Heart left ventricle (tissue), 16 donors: Measurements from ENCODE around the gene SERPINB6. TPM values are rescaled to one million over a fixed set of nuclear protein-coding genes. Genes with fewer than 3 reads are reported as not detected.
"Not testable (repeated sequence)": the region's sequence is repeated elsewhere in the genome, so short reads cannot be mapped to it uniquely, and the experiment has no call there.

Experiments
- ATAC-seq, 4 donors: fragments of 200-7000 bp; cut with Tn5 transposase; one replicate each; pipeline ENCODE4 v1.9.1; 2020 to 2022; ENCODE audit warnings: moderate library complexity in 4 of 4, mild to moderate bottlenecking in 3 of 4, moderate number of reproducible peaks in 1 of 4
- DNase-seq, 5 donors: peaks; one replicate each; pipeline ENCODE4 v3.0.0-alpha.2; 2020
- H3K27ac ChIP-seq, 12 donors: fragments of 200-600 bp; sonication (generic) in 4 of 12; one replicate each; pipeline versions ENCODE4 v1.5.0 to v1.8.0; 2016 to 2022; ENCODE audit warnings: mild to moderate bottlenecking in 2 of 12
- H3K27me3 ChIP-seq, 9 donors: fragments of 200-600 bp; sonication (generic) in 2 of 9; one replicate each; pipeline versions ENCODE4 v1.5.1 to v1.8.0; 2016 to 2022; ENCODE audit warnings: mild to moderate bottlenecking in 3 of 9
- H3K36me3 ChIP-seq, 9 donors: fragments of 200-600 bp; sonication (generic) in 2 of 9; one replicate each; pipeline versions ENCODE4 v1.5.0 to v1.8.0; 2018 to 2022; ENCODE audit warnings: mild to moderate bottlenecking in 2 of 9
- H3K4me1 ChIP-seq, 12 donors: fragments of 200-600 bp; sonication (generic) in 4 of 12; one replicate each; pipeline versions ENCODE4 v1.5.0 to v1.8.0; 2016 to 2022; ENCODE audit warnings: mild to moderate bottlenecking in 3 of 12
- H3K4me3 ChIP-seq, 12 donors: fragments of 200-600 bp; sonication (generic) in 4 of 12; one replicate each; pipeline versions ENCODE4 v1.5.0 to v1.8.0; 2017 to 2022; ENCODE audit warnings: mild to moderate bottlenecking in 9 of 12, moderate library complexity in 4 of 12
- H3K9me3 ChIP-seq, 12 donors: fragments of 200-600 bp; sonication (generic) in 4 of 12; one replicate each; pipeline versions ENCODE4 v1.5.0 to v1.8.0; 2016 to 2022; ENCODE audit warnings: mild to moderate bottlenecking in 1 of 12
- CTCF ChIP-seq, 12 donors: fragments of 200-600 bp; sonication (generic) in 4 of 12; IDR thresholded peaks; one replicate each; pipeline versions ENCODE4 v1.5.0 to v1.8.0; 2018 to 2022; ENCODE audit warnings: antibody characterized with exemption in 12 of 12, mild to moderate bottlenecking in 5 of 12
- POLR2A ChIP-seq, 2 donors: fragments of 450-650 bp; IDR thresholded peaks; one replicate each; pipeline ENCODE4 v1.6.1; 2017; ENCODE audit warnings: antibody characterized with exemption in 2 of 2, mild to moderate bottlenecking in 2 of 2, moderate library complexity in 2 of 2
- WGBS, 4 donors: extraction: QIAGEN DNeasy Blood & Tissue Kit in 2 of 4; methylation state at CpG; one replicate each; pipeline versions ENCODE4 v1.1.5 to v1.1.7; 2013 to 2018; 5-methylcytosine and 5-hydroxymethylcytosine counted together
- intact Hi-C, 10 donors: fragments of 100-400 bp; cut with DNase I; formaldehyde crosslinking; loops; one replicate each; pipeline versions ENCODE4 v1.11.1 to v1.14.2; 2022
- polyA plus RNA-seq, 2 donors: library from polyadenylated mRNA; stranded (reverse); fragments of 200-250 nt; gene quantifications; one replicate each; pipeline ENCODE4 v1.2.3, GENCODE V29; 2013
- total RNA-seq, 9 donors: library from RNA; depleted of rRNA in 2 of 9; stranded (reverse); fragments of >200 nt in 2 of 9; fragmentation: NEBNext Ultra II Directional in 3 of 9; extraction: Animal tissue kit (Norgen Biotek cat#: 25700) in 3 of 9; gene quantifications; one replicate each; pipeline versions ENCODE4 v1.1.0 to v1.2.4, GENCODE V29; 2016 to 2023
- donor health status: ischemic (EF 13 %, LVEDD 7.1; RV severe dilation, severe dysfunction).
- donor health status: healthy with polysubstance abuse.
- donor health status: DM: no; HTN: yes; CAD: no.
- donor health status: DM: no; HTN: no; CAD: no.
- donor health status: ischemic (EF 25% LVEDD 6.9; RV normal size, moderate dysfunction).
- donor health status: ischemic (EF 25% LVEDD 5.7; RV mildly dilated, moderate dysfunction).
- donor health status: healthy.
- donor health status: DM: yes; HTN: yes; CAD: no.
- donor health status: ischemic (EF 35%, LVEDD 5.7; RV mildly dilated, moderate dysfunction).
- donor health status: nonischemic (EF 11% LVEDD 7.7; RV severe dilation, severe dysfunction).
- donor health status: DM: yes; HTN: yes; CAD: no.
- donor health status: PGD.
- donor health status: ischemic (EF 29% LVEDD 5.4; RV normal size, mild dysfunction).
- donor health status: nonischemic (EF 23%, LVEDD 6.1; RV moderate dilation, normal function).

Gene SERPINB6
- total and polyA plus RNA-seq, 11 donors: 146 to 246 (median 186) TPM

DNA sequence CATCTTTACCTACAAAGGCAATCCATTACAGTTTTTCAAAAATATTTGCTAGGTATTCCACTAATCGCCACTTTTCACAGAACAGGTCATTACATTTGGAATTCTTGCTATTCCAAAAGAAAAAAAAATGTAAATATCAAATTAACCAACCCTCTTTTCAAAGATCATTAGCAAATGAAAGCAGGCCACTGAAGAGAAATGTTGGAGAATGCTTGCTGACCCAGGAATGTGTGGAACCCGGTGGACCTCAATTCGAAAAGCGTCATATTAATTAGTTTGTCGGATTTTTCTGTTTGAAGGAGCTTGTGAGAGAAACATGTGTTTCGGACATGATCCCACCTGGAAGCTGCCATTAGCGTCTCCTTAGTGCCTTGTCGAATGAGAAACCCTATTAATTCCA, 40.3 kb downstream of the SERPINB6 start:
- no peak for DNase-seq
- TF ChIP-seq CTCF (IDR thresholded peaks at IDR 0.05) (no peak), POLR2A (IDR thresholded peaks at IDR 0.05) (no peak)
- no peak overlapping the region for H3K4me3 ChIP-seq
- H3K9me3 ChIP-seq: no peaks in the 10 kb centered on the region
- H3K36me3 ChIP-seq: no peaks in the 10 kb centered on the region
- no peak overlapping the region for H3K27ac ChIP-seq
- no peak for ATAC-seq
- peaks cover 0 to 10% (median 5%) of the 10 kb centered on the region in 12 donors for H3K4me1 ChIP-seq
- 83 to 95% (median 89%) methylated on average over 8 of the region's 8 CpGs for WGBS, 4 donors
- H3K27me3 ChIP-seq: no peaks in the 10 kb centered on the region
- intact Hi-C loops: loop anchor here in 9 of 10 donors (2.0 to 10.0 kb wide), 5 partner anchors 54 to 139 kb away; no protein-coding TSS in a partner anchor

GRCh38 chr6:2927931-2928330, 43.4 kb downstream of the SERPINB6 start:
- H3K4me1 ChIP-seq: peaks cover 0 to 15% (median 5%) of the 10 kb centered on the region in 12 donors
- H3K27me3 ChIP-seq, H3K36me3 ChIP-seq, H3K27ac ChIP-seq, H3K9me3 ChIP-seq, ATAC-seq, H3K4me3 ChIP-seq, DNase-seq, intact Hi-C loops: not testable (repeated sequence)
- 76 to 83% (median 81%) methylated on average over 13 of the region's 13 CpGs for WGBS, 4 donors

DNA sequence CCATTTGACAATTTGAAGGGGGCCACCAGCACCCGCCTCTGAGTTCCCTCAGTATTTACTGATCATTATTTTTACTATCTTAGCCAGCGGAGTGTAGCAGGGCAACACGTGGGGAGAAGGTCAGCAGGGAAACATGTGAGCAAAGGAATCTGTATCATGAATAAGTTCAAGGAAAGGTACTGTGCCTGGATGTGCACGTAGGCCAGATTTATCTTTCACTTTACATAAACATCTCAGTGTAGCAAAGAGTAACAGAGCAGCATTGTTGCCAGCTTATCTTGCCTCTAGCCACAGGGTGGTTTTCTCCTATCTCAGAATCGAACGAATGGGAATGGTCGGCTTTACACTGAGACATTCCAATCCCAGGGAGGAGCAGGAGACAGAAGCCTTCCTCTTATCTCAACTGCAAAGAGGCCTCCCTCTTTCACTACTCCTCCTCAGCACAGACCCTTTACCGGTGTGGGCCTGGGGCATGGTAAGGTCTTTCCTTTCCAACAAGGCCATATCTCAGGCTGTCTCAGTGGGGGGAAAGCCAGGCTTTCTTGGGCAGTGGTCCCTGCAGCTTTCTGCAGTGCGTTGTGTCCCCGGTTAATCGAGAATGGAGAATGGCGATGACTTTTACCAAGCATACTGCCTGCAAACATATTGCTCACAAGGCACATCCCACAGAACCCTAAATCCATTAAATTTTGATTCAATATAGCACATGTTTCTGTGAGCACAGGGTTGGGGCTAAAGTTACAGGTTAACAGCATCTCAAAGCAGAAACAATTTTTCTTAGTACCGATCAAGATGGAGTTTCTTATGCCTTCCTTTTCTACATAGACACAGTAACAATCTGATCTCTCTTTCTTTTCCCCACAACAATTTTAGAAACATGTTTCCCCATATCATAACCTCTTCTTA, 45.3 kb downstream of the SERPINB6 start:
- DNase-seq, H3K27me3 ChIP-seq, H3K9me3 ChIP-seq, H3K4me3 ChIP-seq, intact Hi-C loops, ATAC-seq, H3K36me3 ChIP-seq, H3K27ac ChIP-seq: not testable (repeated sequence)
- peaks cover 0 to 11% (median 0%) of the 10 kb centered on the region in 12 donors for H3K4me1 ChIP-seq
- 59 to 63% (median 60%) methylated on average over 13 of the region's 13 CpGs for WGBS, 4 donors

GRCh38 chr6:2921520-2922115, 49.7 kb downstream of the SERPINB6 start:
- no peak for TF ChIP-seq POLR2A (IDR thresholded peaks at IDR 0.05)
- H3K36me3 ChIP-seq: no peaks in the 10 kb centered on the region
- H3K27me3 ChIP-seq: no peaks in the 10 kb centered on the region
- 79 to 87% (median 83%) methylated on average over 4 of the region's 4 CpGs for WGBS, 4 donors
- no peak overlapping the region for H3K4me3 ChIP-seq
- no peaks in the 10 kb centered on the region for H3K9me3 ChIP-seq
- ATAC-seq: peak in 3 of 4 donors; percentile 61 to 83 (median 73)
- no peak for DNase-seq
- no peak overlapping the region for H3K27ac ChIP-seq
- intact Hi-C loops: no loop called here
- H3K4me1 ChIP-seq: peaks cover 0 to 11% (median 3%) of the 10 kb centered on the region in 12 donors

- Histone ChIP-seq H3K27ac (no peak overlapping the region), H3K4me3 (no peak overlapping the region), H3K27me3 (no peaks in the 10 kb centered on the region), H3K4me1 (peaks cover 0 to 12% (median 3%) of the 10 kb centered on the region in 12 donors), H3K9me3 (no peaks in the 10 kb centered on the region), H3K36me3 (no peaks in the 10 kb centered on the region)
- DNase-seq (no peak), ATAC-seq (no peak)
- 95 to 97% (median 97%) methylated on average over 14 of the region's 14 CpGs for WGBS, 4 donors
- no peak for TF ChIP-seq CTCF (IDR thresholded peaks at IDR 0.05)
- no peak for TF ChIP-seq POLR2A (IDR thresholded peaks at IDR 0.05)
- intact Hi-C loops: no loop called here
Observed at GRCh38 chr6:2920671-2921112, 50.7 kb downstream of the SERPINB6 start.
